ENCODE measurements around the gene PAIP2. TPM values are rescaled to one million over a fixed set of nuclear protein-coding genes. Genes with fewer than 3 reads are reported as not detected.

Gene PAIP2
- total RNA-seq, 1 donor from 2014 or later = 71.5 TPM

- Mint-ChIP-seq H3K27me3 (ENCODE audit: unreplicated experiment) (no peaks in the 10 kb centered on the region), H3K36me3 (ENCODE audit: low read depth, unreplicated experiment) (peaks cover 2% of the 10 kb centered on the region), H3K4me1 (ENCODE audit: unreplicated experiment) (no peaks in the 10 kb centered on the region), H3K9me3 (ENCODE audit: unreplicated experiment) (no peaks in the 10 kb centered on the region), H3K27ac (ENCODE audit: unreplicated experiment) (no peak overlapping the region), H3K4me3 (ENCODE audit: unreplicated experiment) (no peak overlapping the region)
- no peak for TF ChIP-seq CTCF (IDR thresholded peaks at IDR 0.05; ENCODE audit: unreplicated experiment)
- no peak for DNase-seq (ENCODE audit: low spot score)
Observed at GRCh38 chr5:139315056-139315615, 26.5 kb upstream of the PAIP2 start.

GRCh38 chr5:139335811-139336210 lies 5.8 kb upstream of the PAIP2 start:
- DNase-seq (ENCODE audit: low spot score) = no peak
- Mint-ChIP-seq H3K9me3 (ENCODE audit: unreplicated experiment) (no peaks in the 10 kb centered on the region), H3K4me3 (ENCODE audit: unreplicated experiment) (no peak overlapping the region), H3K27ac (ENCODE audit: unreplicated experiment) (no peak overlapping the region), H3K4me1 (ENCODE audit: unreplicated experiment) (no peaks in the 10 kb centered on the region), H3K36me3 (ENCODE audit: low read depth, unreplicated experiment) (peaks cover 7% of the 10 kb centered on the region), H3K27me3 (ENCODE audit: unreplicated experiment) (peaks cover 5% of the 10 kb centered on the region)
- TF ChIP-seq CTCF (IDR thresholded peaks at IDR 0.05; ENCODE audit: unreplicated experiment) = no peak

DNA sequence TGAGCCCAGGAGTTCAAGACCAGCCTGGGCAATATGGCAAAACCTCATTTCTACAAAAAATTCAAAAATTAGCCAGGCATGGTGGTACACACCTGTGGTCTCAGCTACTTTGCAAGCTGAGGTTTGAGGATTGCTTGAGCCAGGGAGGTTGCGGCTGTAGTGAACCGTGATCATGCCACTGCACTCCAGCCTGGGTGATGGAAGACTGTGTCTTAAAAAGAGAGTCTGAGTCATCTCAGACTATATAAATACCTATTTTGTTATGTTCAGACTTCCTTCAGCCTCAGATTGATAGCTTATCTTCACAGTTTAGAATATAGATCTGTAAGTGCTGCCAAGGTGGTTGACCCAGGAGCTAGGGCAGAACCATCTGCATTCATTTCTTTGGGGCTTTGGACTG lies 1.6 kb upstream of the PAIP2 start:
- Mint-ChIP-seq H3K4me3 (ENCODE audit: unreplicated experiment) (no peak overlapping the region), H3K27ac (ENCODE audit: unreplicated experiment) (no peak overlapping the region), H3K9me3 (ENCODE audit: unreplicated experiment) (no peaks in the 10 kb centered on the region), H3K4me1 (ENCODE audit: unreplicated experiment) (peaks cover 27% of the 10 kb centered on the region), H3K27me3 (ENCODE audit: unreplicated experiment) (peaks cover 9% of the 10 kb centered on the region), H3K36me3 (ENCODE audit: low read depth, unreplicated experiment) (no peaks in the 10 kb centered on the region)
- DNase-seq (ENCODE audit: low spot score) = no peak
- TF ChIP-seq CTCF (IDR thresholded peaks at IDR 0.05; ENCODE audit: unreplicated experiment) = no peak

DNA sequence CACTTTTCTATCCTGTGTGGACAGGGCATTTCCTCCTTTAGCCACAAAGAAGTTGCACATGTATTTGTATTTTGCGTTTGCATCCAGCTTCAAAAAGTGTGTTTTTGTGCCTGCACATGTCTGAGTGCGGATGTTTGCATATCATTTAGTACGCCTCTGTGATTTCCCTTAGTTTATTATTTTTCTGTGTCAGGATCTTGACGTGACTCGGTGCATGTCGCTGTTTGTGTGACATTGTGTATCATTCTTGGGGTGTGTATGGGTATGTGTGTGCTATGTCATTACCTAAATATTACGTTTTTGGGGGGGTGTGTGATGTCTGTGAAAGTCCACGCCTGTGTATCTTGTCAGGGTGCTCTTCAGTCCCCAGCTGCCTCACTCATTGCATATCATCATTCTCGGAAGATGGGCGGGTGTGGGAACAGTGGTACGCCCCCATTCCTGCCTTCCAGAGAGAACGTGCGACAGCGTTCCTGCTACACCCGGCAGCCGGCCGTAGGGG lies 416 bp upstream of the PAIP2 start:
- Mint-ChIP-seq H3K4me3 (ENCODE audit: unreplicated experiment) (peak overlapping the region; percentile 97), H3K4me1 (ENCODE audit: unreplicated experiment) (peaks cover 27% of the 10 kb centered on the region), H3K27ac (ENCODE audit: unreplicated experiment) (peak overlapping the region; percentile 99), H3K27me3 (ENCODE audit: unreplicated experiment) (peaks cover 9% of the 10 kb centered on the region), H3K36me3 (ENCODE audit: low read depth, unreplicated experiment) (no peaks in the 10 kb centered on the region), H3K9me3 (ENCODE audit: unreplicated experiment) (no peaks in the 10 kb centered on the region)
- no peak for DNase-seq (ENCODE audit: low spot score)
- no peak for TF ChIP-seq CTCF (IDR thresholded peaks at IDR 0.05; ENCODE audit: unreplicated experiment)

- TF ChIP-seq CTCF (IDR thresholded peaks at IDR 0.05; ENCODE audit: unreplicated experiment) = no peak
- Mint-ChIP-seq H3K9me3 (ENCODE audit: unreplicated experiment) (no peaks in the 10 kb centered on the region), H3K27ac (ENCODE audit: unreplicated experiment) (peak overlapping the region; percentile 99), H3K4me1 (ENCODE audit: unreplicated experiment) (peaks cover 27% of the 10 kb centered on the region), H3K4me3 (ENCODE audit: unreplicated experiment) (peak overlapping the region; percentile 97), H3K27me3 (ENCODE audit: unreplicated experiment) (peaks cover 8% of the 10 kb centered on the region), H3K36me3 (ENCODE audit: low read depth, unreplicated experiment) (no peaks in the 10 kb centered on the region)
- DNase-seq (ENCODE audit: low spot score) = no peak
Observed at GRCh38 chr5:139342423-139342723, 719 bp downstream of the PAIP2 start.

Measured in endothelial cell (in vitro differentiated cells).